ENCODE data around the gene ADAMTS1.

The ADAMTS1 gene

GRCh38 chr21:26844258-26845065, 747 bp downstream of the ADAMTS1 start:
- DNase-seq = peak; percentile 44

- peak; percentile 54 for DNase-seq
Measured at GRCh38 chr21:26843933-26844257, 1.3 kb downstream of the ADAMTS1 start.

GRCh38 chr21:26842974-26843932, 2.0 kb downstream of the ADAMTS1 start:
- DNase-seq = peak; percentile 60

GRCh38 chr21:26842300-26842699, 2.9 kb downstream of the ADAMTS1 start:
- no peak for DNase-seq

- DNase-seq = no peak
Measured at GRCh38 chr21:26840912-26841311, 4.3 kb downstream of the ADAMTS1 start.

- no peak for DNase-seq
Measured at GRCh38 chr21:26840201-26840600, 5.0 kb downstream of the ADAMTS1 start.

- no peak for DNase-seq
Measured at GRCh38 chr21:26837539-26837938, 7.7 kb downstream of the ADAMTS1 start.

- no peak for DNase-seq
Measured at GRCh38 chr21:26836528-26836927, 8.7 kb downstream of the ADAMTS1 start.

- no peak for DNase-seq
Measured at GRCh38 chr21:26835714-26836265, 9.4 kb downstream of the ADAMTS1 start.

GRCh38 chr21:26835027-26835713, 10.0 kb downstream of the ADAMTS1 start:
- DNase-seq = no peak

- no peak for DNase-seq
Measured at GRCh38 chr21:26834181-26834905, 10.9 kb downstream of the ADAMTS1 start.

GRCh38 chr21:26833460-26833939, 11.7 kb downstream of the ADAMTS1 start:
- no peak for DNase-seq

- DNase-seq = no peak
Measured at GRCh38 chr21:26833011-26833410, 12.2 kb downstream of the ADAMTS1 start.

GRCh38 chr21:26832546-26832945, 12.7 kb downstream of the ADAMTS1 start:
- no peak for DNase-seq

- DNase-seq = no peak
Measured at GRCh38 chr21:26826801-26827200, 18.4 kb downstream of the ADAMTS1 start.

- no peak for DNase-seq
Measured at GRCh38 chr21:26820509-26820908, 24.7 kb downstream of the ADAMTS1 start.

GRCh38 chr21:26819740-26820324, 25.4 kb downstream of the ADAMTS1 start:
- no peak for DNase-seq

- no peak for DNase-seq
Measured at GRCh38 chr21:26818906-26819305, 26.3 kb downstream of the ADAMTS1 start.

GRCh38 chr21:26815197-26815596, 30.0 kb downstream of the ADAMTS1 start:
- no peak for DNase-seq

- DNase-seq = no peak
Measured at GRCh38 chr21:26814386-26814785, 30.8 kb downstream of the ADAMTS1 start.

GRCh38 chr21:26813426-26813998, 31.7 kb downstream of the ADAMTS1 start:
- DNase-seq = no peak
